Endothelial cell of umbilical vein (primary cell): ENCODE measurements around the gene RAI1.

Source experiments
- CTCF ChIP-seq, 2 donors: IDR thresholded peaks; 1 replicate in 1 of 2; 2 replicates in 1 of 2; pipeline ENCODE4 v1.5.1; 2011; ENCODE audit warnings: low read length in 2 of 2, mild to moderate bottlenecking in 2 of 2, moderate library complexity in 2 of 2, control low read depth in 1 of 2, inconsistent platforms in 1 of 2, low read depth in 1 of 2; ENCODE audit not compliant: insufficient read depth in 1 of 2; ENCODE audit errors: extremely low read depth in 1 of 2
- MYC ChIP-seq: IDR thresholded peaks from one replicate; pipeline ENCODE4 v1.6.1; 2011; ENCODE audit warnings: mild to moderate bottlenecking, low read depth, low read length
- POLR2AphosphoS5 ChIP-seq: IDR thresholded peaks from 2 replicates; pipeline ENCODE4 v1.6.1; 2012; ENCODE audit warnings: low read depth, mild to moderate bottlenecking, control low read depth, low read length, moderate library complexity; ENCODE audit not compliant: insufficient read depth

- TF ChIP-seq CTCF (IDR thresholded peaks at IDR 0.05; ENCODE audit: extremely low read depth in 1 of 2, insufficient read depth in 1 of 2, low read depth in 1 of 2, low read length in 2 of 2) (no peak), POLR2AphosphoS5 (no peak), MYC (no peak)
These were observed 115.5 kb downstream of the RAI1 start for GRCh38 chr17:17796787-17797061.
